ENCODE measurements around the gene GEMIN8.

Gene GEMIN8

GRCh38 chrX:14015294-14015693 lies 14.4 kb downstream of the GEMIN8 start:
- DNase-seq (ENCODE audit: low spot score), result no peak

GRCh38 chrX:14014526-14014925 lies 15.2 kb downstream of the GEMIN8 start:
- DNase-seq (ENCODE audit: low spot score), result no peak

- no peak for DNase-seq (ENCODE audit: low spot score)
Observed at GRCh38 chrX:14013054-14013453, 16.6 kb downstream of the GEMIN8 start.

GRCh38 chrX:14010566-14010965 lies 19.1 kb downstream of the GEMIN8 start:
- no peak for DNase-seq (ENCODE audit: low spot score)

GRCh38 chrX:14006540-14006939 lies 23.2 kb downstream of the GEMIN8 start:
- no peak for DNase-seq (ENCODE audit: low spot score)

- no peak for DNase-seq (ENCODE audit: low spot score)
Observed at GRCh38 chrX:14003876-14004425, 25.7 kb downstream of the GEMIN8 start.

GRCh38 chrX:14003028-14003427 lies 26.7 kb downstream of the GEMIN8 start:
- no peak for DNase-seq (ENCODE audit: low spot score)

GRCh38 chrX:13996650-13997049 lies 33.0 kb downstream of the GEMIN8 start:
- DNase-seq (ENCODE audit: low spot score), result no peak

- no peak for DNase-seq (ENCODE audit: low spot score)
Observed at GRCh38 chrX:13994536-13995080, 35.1 kb downstream of the GEMIN8 start.

- DNase-seq (ENCODE audit: low spot score), result no peak
Observed at GRCh38 chrX:13994104-13994503, 35.6 kb downstream of the GEMIN8 start.

GRCh38 chrX:13990126-13990800 lies 39.4 kb downstream of the GEMIN8 start:
- DNase-seq (ENCODE audit: low spot score), result no peak

GRCh38 chrX:13985697-13986435 lies 43.8 kb downstream of the GEMIN8 start:
- no peak for DNase-seq (ENCODE audit: low spot score)

GRCh38 chrX:13983734-13984133 lies 46.0 kb downstream of the GEMIN8 start:
- no peak for DNase-seq (ENCODE audit: low spot score)

- DNase-seq (ENCODE audit: low spot score), result no peak
Observed at GRCh38 chrX:13968198-13968597, 61.5 kb downstream of the GEMIN8 start.

- DNase-seq (ENCODE audit: low spot score), result no peak
Observed at GRCh38 chrX:13967636-13968035, 62.1 kb downstream of the GEMIN8 start.

GRCh38 chrX:13966793-13967125 lies 62.9 kb downstream of the GEMIN8 start:
- no peak for DNase-seq (ENCODE audit: low spot score)

- DNase-seq (ENCODE audit: low spot score), result no peak
Observed at GRCh38 chrX:13966071-13966792, 63.5 kb downstream of the GEMIN8 start.

- no peak for DNase-seq (ENCODE audit: low spot score)
Observed at GRCh38 chrX:13965531-13965930, 64.2 kb downstream of the GEMIN8 start.

- DNase-seq (ENCODE audit: low spot score), result no peak
Observed at GRCh38 chrX:13956998-13957397, 72.7 kb downstream of the GEMIN8 start.
